Liver (tissue), 9 donors: Measurements from ENCODE around the gene ZNF419. TPM values are rescaled to one million over a fixed set of nuclear protein-coding genes. Genes with fewer than 3 reads are reported as not detected.
A peak's percentile ranks its signal among the peaks of the same experiment; 100 is the strongest.
"Not testable (repeated sequence)": the region's sequence is repeated elsewhere in the genome, so short reads cannot be mapped to it uniquely, and the experiment has no call there.

ENCODE experiments used
- DNase-seq: peaks from one replicate; pipeline ENCODE4 v3.0.0-alpha.2; 2017; ENCODE audit warnings: low spot score
- H3K27ac ChIP-seq, 2 donors: one replicate each; pipeline ENCODE4 v1.7.0; 2013; ENCODE audit warnings: inconsistent platforms in 2 of 2, low read length in 2 of 2, control low read depth in 1 of 2, low read depth in 1 of 2, mild to moderate bottlenecking in 1 of 2
- H3K27me3 ChIP-seq, 4 donors: one replicate each; pipeline versions ENCODE4 v1.6.1 to v1.7.0; 2013; ENCODE audit warnings: low read length in 3 of 4, inconsistent platforms in 1 of 4, mild to moderate bottlenecking in 1 of 4, moderate library complexity in 1 of 4; ENCODE audit not compliant: control insufficient read depth in 4 of 4, insufficient read depth in 4 of 4
- H3K36me3 ChIP-seq, 4 donors: one replicate each; pipeline versions ENCODE4 v1.6.1 to v1.7.0; 2013; ENCODE audit warnings: low read length in 3 of 4, mild to moderate bottlenecking in 3 of 4, low read depth in 1 of 4, moderate library complexity in 1 of 4; ENCODE audit not compliant: control insufficient read depth in 4 of 4, insufficient read depth in 3 of 4
- H3K4me1 ChIP-seq, 4 donors: one replicate each; pipeline versions ENCODE4 v1.6.1 to v1.7.0; 2013; ENCODE audit warnings: low read length in 3 of 4, mild to moderate bottlenecking in 3 of 4, moderate library complexity in 1 of 4; ENCODE audit not compliant: control insufficient read depth in 4 of 4, insufficient read depth in 4 of 4
- H3K4me3 ChIP-seq, 3 donors: one replicate each; pipeline versions ENCODE4 v1.6.1 to v1.7.0; 2013; ENCODE audit warnings: low read length in 3 of 3, control low read depth in 1 of 3, low read depth in 1 of 3, mild to moderate bottlenecking in 1 of 3
- H3K9ac ChIP-seq, 2 donors: one replicate each; pipeline ENCODE4 v1.7.0; 2013; ENCODE audit warnings: low read length in 2 of 2, mild to moderate bottlenecking in 2 of 2, moderate library complexity in 2 of 2, control low read depth in 1 of 2, low read depth in 1 of 2
- H3K9me3 ChIP-seq, 4 donors: one replicate each; pipeline versions ENCODE4 v1.6.1 to v1.7.0; 2013; ENCODE audit warnings: low read length in 3 of 4; ENCODE audit not compliant: control insufficient read depth in 4 of 4
- GABPA ChIP-seq, 2 donors: IDR thresholded peaks in 1 of 2; conservative IDR thresholded peaks in 1 of 2; 2 replicates each; pipeline ENCODE4 v1.6.1; 2016; ENCODE audit warnings: antibody characterized with exemption in 2 of 2, mild to moderate bottlenecking in 1 of 2, moderate library complexity in 1 of 2
- JUND ChIP-seq, 2 donors: IDR thresholded peaks; 2 replicates each; pipeline ENCODE4 v1.6.1; 2016; ENCODE audit warnings: antibody characterized with exemption in 2 of 2
- MAX ChIP-seq: IDR thresholded peaks from 2 replicates; pipeline ENCODE4 v1.6.1; 2016; ENCODE audit warnings: antibody characterized with exemption
- RAD21 ChIP-seq, 2 donors: IDR thresholded peaks; 2 replicates each; pipeline ENCODE4 v1.6.1; 2016; ENCODE audit warnings: antibody characterized with exemption in 2 of 2, mild to moderate bottlenecking in 2 of 2
- RXRA ChIP-seq, 2 donors: IDR thresholded peaks; 2 replicates each; pipeline ENCODE4 v1.6.1; 2017 to 2018; ENCODE audit warnings: antibody characterized with exemption in 2 of 2, mild to moderate bottlenecking in 1 of 2
- SP1 ChIP-seq: IDR thresholded peaks from 2 replicates; pipeline ENCODE4 v1.6.1; 2018; ENCODE audit warnings: antibody characterized with exemption, mild to moderate bottlenecking
- YY1 ChIP-seq: IDR thresholded peaks from 2 replicates; pipeline ENCODE4 v1.6.1; 2016; ENCODE audit warnings: antibody characterized with exemption, mild to moderate bottlenecking
- WGBS: extraction: QIAGEN DNeasy Blood & Tissue Kit; methylation state at CpG from one replicate; pipeline ENCODE4 v1.1.7; 2013; 5-methylcytosine and 5-hydroxymethylcytosine counted together
- polyA plus RNA-seq, 2 donors: library from polyadenylated mRNA; stranded (reverse) in 1 of 2; unstranded in 1 of 2; fragments of 200-250 nt in 1 of 2; fragments of >200 nt in 1 of 2; fragmentation: Nextera tagmentation in 1 of 2; extraction: Ambion mirVana in 1 of 2; gene quantifications; one replicate each; pipeline versions ENCODE4 v1.2.1 to v1.2.3, GENCODE V29; 2013 to 2015
- total RNA-seq, 2 donors: library from RNA; depleted of rRNA; stranded (reverse); fragments of >200 nt; gene quantifications; one replicate each; pipeline ENCODE4 v1.2.3, GENCODE V29; 2014
- TF ChIP-seq, protein P1 (sequence below): fragments of 150-350 bp; IDR thresholded peaks from 2 replicates; pipeline ENCODE4 v1.5.1; 2017; ENCODE audit warnings: improper control_type of control experiment, low read depth, low read length; ENCODE audit not compliant: missing input control
- TF ChIP-seq, protein P2 (sequence below): IDR thresholded peaks from 2 replicates; pipeline ENCODE4 v1.6.1; 2016; ENCODE audit warnings: antibody characterized with exemption
- donor health status: healthy.
- donor health status: healthy.
- donor health status: healthy.
- donor health status: healthy.
- donor health status: healthy.

Gene ZNF419
- total and polyA plus RNA-seq, 4 donors: 1.9 to 12.4 (median 3.7) TPM

- TF ChIP-seq, protein P1, sequence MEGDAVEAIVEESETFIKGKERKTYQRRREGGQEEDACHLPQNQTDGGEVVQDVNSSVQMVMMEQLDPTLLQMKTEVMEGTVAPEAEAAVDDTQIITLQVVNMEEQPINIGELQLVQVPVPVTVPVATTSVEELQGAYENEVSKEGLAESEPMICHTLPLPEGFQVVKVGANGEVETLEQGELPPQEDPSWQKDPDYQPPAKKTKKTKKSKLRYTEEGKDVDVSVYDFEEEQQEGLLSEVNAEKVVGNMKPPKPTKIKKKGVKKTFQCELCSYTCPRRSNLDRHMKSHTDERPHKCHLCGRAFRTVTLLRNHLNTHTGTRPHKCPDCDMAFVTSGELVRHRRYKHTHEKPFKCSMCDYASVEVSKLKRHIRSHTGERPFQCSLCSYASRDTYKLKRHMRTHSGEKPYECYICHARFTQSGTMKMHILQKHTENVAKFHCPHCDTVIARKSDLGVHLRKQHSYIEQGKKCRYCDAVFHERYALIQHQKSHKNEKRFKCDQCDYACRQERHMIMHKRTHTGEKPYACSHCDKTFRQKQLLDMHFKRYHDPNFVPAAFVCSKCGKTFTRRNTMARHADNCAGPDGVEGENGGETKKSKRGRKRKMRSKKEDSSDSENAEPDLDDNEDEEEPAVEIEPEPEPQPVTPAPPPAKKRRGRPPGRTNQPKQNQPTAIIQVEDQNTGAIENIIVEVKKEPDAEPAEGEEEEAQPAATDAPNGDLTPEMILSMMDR: peak; percentile 74
- no peak for TF ChIP-seq JUND (IDR thresholded peaks at IDR 0.05)
These were observed 10.2 kb upstream of the ZNF419 start, which contains the start of gene ZNF772 (continued) for GRCh38 chr19:57477191-57478008.

- not testable (repeated sequence) for H3K9ac ChIP-seq, H3K4me1 ChIP-seq, H3K27ac ChIP-seq, DNase-seq, H3K27me3 ChIP-seq
- Histone ChIP-seq H3K9me3 (peaks cover 5 to 45% (median 32%) of the 10 kb centered on the region in 4 donors), H3K36me3 (peaks cover 5 to 24% (median 23%) of the 10 kb centered on the region in 4 donors), H3K4me3 (peak overlapping the region in 2 of 3 donors; percentile 41 to 44)
- no CpG with 5 or more reads among the region's 1 CpG for whole genome bisulfite sequencing
These were observed 722 bp downstream of the ZNF419 start for GRCh38 chr19:57488299-57488644.

DNA sequence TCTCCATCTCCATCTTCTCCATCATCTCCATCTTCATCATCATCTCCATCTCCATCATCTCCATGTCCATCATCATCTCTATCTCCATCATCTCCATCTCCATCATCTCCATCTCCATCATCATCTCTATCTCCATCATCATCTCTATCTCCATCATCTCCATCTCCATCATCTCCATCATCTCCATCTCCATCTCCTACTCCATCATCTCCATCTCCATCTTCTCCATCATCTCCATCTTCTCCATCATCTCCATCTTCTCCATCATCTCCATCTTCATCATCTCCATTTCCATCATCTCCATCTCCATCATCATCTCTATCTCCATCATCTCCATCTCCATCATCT, 11.8 kb downstream of the ZNF419 start:
- peak overlapping the region in 1 of 3 donors; percentile 64 for H3K4me3 ChIP-seq
- not testable (repeated sequence) for H3K27ac ChIP-seq, H3K4me1 ChIP-seq, H3K27me3 ChIP-seq, H3K9ac ChIP-seq, DNase-seq
- peaks cover 3 to 40% (median 29%) of the 10 kb centered on the region in 4 donors for H3K9me3 ChIP-seq
- peaks cover 0 to 20% (median 6%) of the 10 kb centered on the region in 4 donors for H3K36me3 ChIP-seq

DNA sequence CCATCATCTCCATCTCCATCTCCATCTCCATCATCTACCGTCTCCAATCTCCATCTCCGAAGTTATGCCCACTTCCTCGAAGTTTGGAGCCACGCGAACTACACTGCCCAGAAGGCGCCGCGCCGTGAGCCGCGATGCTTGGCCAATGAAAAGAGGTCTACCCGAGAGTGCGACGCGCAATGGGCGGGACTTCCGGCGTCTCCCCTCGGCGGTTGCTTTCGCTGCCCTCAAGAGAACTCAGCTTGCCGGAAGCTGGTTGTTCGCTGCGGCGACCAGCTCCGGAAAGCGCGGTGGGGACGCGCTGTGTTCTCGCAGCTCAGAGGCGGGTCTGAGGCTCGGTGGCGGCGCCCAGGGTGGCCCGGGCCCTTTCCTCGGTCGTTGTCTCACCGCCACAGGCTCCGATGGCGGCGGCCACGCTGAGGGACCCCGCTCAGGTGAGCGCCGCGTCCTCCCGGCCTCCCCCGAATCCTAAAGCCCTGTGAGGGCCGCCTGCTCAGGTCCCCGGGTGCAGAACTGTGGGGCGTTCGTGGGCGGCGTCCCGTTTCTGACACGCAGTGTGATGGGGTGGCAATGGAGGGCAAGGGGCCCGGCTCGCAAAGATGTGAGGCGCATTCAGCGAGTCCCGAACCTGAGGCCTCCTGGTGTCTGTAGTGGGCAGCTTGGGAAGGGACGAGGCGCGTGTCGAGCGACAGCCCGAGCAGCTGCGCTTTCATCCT, 12.3 kb downstream of the ZNF419 start, which contains the start of gene ZNF773:
Gene ZNF773 (plus strand): TSS at position 259 of the 716 bp plus-strand sequence. CDS start 143 bp downstream, at position 402.
- H3K9me3 ChIP-seq: peaks cover 3 to 34% (median 29%) of the 10 kb centered on the region in 4 donors
- not testable (repeated sequence) for H3K4me1 ChIP-seq, H3K27me3 ChIP-seq, H3K9ac ChIP-seq
- under 1% methylated on average over 60 of the region's 69 CpGs for WGBS
- peak within 1 kb of the TSS; percentile 60 to 85 (median 64) for H3K4me3 ChIP-seq
- peak; percentile 95 for DNase-seq
- TF ChIP-seq SP1: peak; percentile 47
- peak; percentile 53 for TF ChIP-seq YY1
- TF ChIP-seq RXRA (IDR thresholded peaks at IDR 0.05): peak; percentile 17 to 35
- peak; percentile 82 to 96 for TF ChIP-seq GABPA (IDR thresholded peaks at IDR 0.05 in 1 of 2, conservative IDR thresholded peaks at IDR 0.05 in 1 of 2)
- TF ChIP-seq MAX: peak; percentile 36
- TF ChIP-seq, protein P2, sequence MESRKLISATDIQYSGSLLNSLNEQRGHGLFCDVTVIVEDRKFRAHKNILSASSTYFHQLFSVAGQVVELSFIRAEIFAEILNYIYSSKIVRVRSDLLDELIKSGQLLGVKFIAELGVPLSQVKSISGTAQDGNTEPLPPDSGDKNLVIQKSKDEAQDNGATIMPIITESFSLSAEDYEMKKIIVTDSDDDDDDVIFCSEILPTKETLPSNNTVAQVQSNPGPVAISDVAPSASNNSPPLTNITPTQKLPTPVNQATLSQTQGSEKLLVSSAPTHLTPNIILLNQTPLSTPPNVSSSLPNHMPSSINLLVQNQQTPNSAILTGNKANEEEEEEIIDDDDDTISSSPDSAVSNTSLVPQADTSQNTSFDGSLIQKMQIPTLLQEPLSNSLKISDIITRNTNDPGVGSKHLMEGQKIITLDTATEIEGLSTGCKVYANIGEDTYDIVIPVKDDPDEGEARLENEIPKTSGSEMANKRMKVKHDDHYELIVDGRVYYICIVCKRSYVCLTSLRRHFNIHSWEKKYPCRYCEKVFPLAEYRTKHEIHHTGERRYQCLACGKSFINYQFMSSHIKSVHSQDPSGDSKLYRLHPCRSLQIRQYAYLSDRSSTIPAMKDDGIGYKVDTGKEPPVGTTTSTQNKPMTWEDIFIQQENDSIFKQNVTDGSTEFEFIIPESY: peak; percentile 28
- peak in 1 of 2 donors; percentile 7 for TF ChIP-seq RAD21 (IDR thresholded peaks at IDR 0.05)
- H3K36me3 ChIP-seq: peaks cover 0 to 18% (median 8%) of the 10 kb centered on the region in 4 donors
- H3K27ac ChIP-seq: peak within 1 kb of the TSS; percentile 46

GRCh38 chr19:57500400-57500799, 12.8 kb downstream of the ZNF419 start:
- H3K9me3 ChIP-seq: peaks cover 3 to 34% (median 30%) of the 10 kb centered on the region in 4 donors

More at GRCh38 chr19:57500400-57500799, 12.8 kb downstream of the ZNF419 start:
- not testable (repeated sequence) for H3K27ac ChIP-seq, H3K27me3 ChIP-seq, H3K9ac ChIP-seq, H3K4me1 ChIP-seq, DNase-seq
- Histone ChIP-seq H3K36me3 (peaks cover 2 to 21% (median 11%) of the 10 kb centered on the region in 4 donors), H3K4me3 (peak overlapping the region in 2 of 3 donors; percentile 54 to 60)
- 0% methylated on average over 1 of the region's 4 CpGs for WGBS
